GM12873 (cell line): ENCODE measurements around the gene SETD1A.

ENCODE experiments used
- TF ChIP-seq, protein P1 (sequence below): IDR thresholded peaks from 2 replicates; pipeline ENCODE4 v1.5.1; 2012; ENCODE audit warnings: low read depth, mild to moderate bottlenecking, moderate library complexity, low read length, control low read depth; ENCODE audit not compliant: insufficient read depth; ENCODE audit errors: missing control alignments

SETD1A gene

DNA sequence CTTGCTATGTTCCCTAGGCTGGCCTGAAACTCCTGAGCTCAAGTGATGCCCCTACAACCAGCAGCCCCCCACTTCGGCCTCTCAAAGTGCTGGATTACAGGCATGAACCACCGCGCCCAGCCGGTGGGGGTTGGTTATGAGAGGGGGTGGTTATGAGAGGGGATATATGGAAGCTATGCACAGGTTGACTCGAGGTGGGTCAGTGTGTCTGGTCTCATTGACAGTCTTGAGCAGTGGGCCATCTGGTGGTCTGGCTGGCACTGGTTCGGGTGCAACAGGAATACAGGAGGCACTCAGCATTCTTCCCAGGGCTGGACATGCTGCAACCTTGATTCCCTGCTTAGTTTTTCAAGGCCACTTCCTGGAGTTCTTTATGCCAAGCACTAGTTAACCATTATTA, 58.5 kb downstream of the SETD1A start:
- TF ChIP-seq, protein P1, sequence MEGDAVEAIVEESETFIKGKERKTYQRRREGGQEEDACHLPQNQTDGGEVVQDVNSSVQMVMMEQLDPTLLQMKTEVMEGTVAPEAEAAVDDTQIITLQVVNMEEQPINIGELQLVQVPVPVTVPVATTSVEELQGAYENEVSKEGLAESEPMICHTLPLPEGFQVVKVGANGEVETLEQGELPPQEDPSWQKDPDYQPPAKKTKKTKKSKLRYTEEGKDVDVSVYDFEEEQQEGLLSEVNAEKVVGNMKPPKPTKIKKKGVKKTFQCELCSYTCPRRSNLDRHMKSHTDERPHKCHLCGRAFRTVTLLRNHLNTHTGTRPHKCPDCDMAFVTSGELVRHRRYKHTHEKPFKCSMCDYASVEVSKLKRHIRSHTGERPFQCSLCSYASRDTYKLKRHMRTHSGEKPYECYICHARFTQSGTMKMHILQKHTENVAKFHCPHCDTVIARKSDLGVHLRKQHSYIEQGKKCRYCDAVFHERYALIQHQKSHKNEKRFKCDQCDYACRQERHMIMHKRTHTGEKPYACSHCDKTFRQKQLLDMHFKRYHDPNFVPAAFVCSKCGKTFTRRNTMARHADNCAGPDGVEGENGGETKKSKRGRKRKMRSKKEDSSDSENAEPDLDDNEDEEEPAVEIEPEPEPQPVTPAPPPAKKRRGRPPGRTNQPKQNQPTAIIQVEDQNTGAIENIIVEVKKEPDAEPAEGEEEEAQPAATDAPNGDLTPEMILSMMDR = peak; percentile 9

DNA sequence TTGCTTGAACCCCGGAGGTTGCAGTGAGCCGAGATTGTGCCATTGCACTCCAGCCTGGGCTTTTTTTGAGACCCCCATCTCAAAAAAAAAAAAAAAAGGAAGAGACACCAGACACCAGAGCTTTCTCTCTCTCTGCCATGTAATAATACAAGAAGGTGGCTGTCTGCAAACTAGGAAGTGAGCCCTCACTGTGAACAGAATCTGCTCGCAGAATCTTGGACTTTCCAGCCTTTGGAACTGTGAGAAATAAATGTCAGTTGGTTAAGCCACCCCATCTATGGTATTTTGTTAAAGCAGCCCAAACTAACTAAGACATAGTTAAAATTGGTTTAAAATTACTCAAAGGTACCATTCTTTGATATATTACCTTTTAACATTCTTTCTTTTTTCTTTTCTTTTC, 63.0 kb downstream of the SETD1A start:
- TF ChIP-seq, protein P1 = no peak

DNA sequence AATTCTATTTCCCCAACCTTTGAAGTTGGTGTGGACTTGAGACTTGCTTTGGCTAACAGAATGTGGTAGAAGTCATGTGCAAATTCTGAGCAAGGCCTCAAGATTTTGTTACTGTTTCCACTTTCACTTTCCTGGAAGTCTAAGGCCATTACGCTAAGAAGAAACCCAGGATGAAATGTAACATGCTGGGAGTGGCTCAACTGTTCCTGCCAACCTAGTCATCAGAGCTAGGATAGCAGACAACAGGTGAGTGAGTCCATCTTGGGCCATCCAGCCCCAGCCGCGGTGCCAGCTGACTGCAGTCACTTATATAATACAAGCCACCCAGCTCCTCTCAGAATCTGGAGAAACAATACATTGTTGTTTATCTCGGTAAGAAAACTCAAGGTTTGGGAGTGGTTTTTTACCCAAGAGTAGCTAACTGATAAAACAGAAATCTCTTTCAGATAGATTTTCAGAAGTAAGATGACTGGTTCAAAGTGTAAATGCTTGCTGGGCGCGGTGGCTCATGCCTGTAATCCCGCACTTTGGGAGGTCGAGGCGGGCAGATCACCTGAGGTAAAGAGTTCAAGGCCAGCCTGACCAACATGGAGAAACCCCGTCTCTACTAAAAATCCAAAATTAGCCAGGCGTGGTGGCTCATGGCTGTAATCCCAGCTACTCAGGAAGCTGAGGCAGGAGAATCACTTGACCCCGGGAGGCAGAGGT, 65.1 kb downstream of the SETD1A start:
- TF ChIP-seq, protein P1 = no peak

DNA sequence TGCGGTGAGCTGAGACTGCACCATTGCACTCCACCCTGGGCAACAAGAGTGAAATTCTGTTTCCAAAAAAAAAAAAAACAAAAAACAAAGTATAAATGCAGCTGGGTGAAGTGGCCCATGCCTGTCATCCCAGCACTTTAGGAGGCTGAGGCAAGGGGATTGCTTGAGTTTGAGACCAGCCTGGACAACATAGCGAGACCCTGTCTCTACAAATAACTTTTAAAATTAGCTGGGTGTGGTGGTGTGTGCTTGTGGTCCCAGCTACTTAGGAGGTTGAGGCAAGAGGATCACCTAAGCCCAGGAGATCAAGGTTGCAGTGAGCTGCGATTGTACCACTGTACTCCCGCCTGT, 65.7 kb downstream of the SETD1A start:
- TF ChIP-seq, protein P1 = no peak

DNA sequence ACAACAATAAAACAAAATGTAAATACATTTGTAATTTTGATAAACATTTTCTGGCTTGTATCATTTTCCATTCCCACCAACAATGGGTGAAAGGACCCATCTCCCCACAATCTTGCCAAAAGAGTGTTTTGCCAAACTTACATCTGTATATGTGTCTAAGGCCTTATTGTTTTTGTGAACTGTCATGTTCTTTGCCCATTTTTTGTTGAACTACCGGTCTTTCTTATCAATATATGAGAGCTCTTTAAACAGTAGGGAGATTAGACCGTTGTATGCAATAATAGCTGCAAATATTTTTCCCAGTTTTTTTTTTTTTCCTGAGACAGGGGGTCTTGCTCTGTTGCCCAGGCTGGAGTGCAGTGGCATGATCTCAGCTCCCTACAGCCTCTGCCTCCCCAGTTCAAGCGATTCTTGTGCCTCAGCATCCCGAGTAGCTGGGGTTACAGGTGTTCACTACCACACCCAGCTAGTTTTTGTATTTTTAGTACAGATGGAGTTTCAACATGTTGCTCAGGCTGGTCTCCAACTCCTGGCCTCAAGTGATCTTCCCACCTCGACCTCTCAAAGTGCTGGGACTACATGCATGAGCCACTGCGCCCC, 66.2 kb downstream of the SETD1A start:
- TF ChIP-seq, protein P1 = no peak

DNA sequence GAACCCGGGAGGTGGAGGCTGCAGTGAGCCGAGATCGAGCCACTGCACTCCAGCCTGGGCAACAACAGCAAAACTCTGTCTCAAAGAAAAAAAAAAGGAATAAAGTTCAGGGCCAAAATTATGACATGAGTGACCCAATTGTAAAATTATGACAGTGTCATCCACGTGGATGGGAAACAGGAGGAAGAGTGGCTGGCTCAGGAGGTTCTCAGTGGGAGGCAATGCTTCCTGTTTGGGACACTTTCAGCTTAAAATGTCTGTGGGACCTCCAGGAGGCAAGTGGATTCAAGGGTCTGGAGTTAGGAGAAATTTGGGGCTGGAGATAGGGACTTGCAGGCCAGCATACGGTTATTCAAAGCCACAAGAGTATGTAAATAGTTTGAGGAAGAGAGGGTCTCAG, 67.8 kb downstream of the SETD1A start:
- TF ChIP-seq, protein P1 = no peak

DNA sequence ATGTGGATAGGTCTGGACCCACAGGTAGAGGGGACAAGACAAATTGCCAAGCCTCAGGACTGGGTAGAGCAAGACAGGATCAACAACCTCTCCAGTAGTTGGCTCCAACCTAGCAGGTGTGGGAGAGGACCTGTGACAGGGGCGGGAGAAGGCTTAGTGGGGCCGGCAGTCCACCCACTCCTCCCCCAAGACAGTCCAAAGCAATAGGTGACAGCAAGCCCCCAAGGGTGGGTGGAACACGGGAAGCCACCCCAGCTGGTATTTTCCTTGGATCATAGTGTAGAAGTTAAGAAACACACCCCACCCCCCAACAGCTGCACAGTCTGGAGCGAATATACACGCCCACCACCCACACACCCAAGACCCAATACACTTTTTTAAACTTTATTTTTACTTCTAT, 71.7 kb downstream of the SETD1A start:
- TF ChIP-seq, protein P1 = no peak
